Tibial nerve (tissue), 4 donors: Measurements from ENCODE around the gene CNPPD1. TPM values are rescaled to one million over a fixed set of nuclear protein-coding genes. Genes with fewer than 3 reads are reported as not detected.
A peak's percentile ranks its signal among the peaks of the same experiment; 100 is the strongest.

Experiments used
- DNase-seq, 2 donors: peaks; one replicate each; pipeline ENCODE4 v3.0.0-alpha.2; 2019; ENCODE audit warnings: low spot score in 2 of 2
- H3K27ac ChIP-seq, 4 donors: fragments of 200-600 bp; sonication (generic) in 3 of 4; one replicate each; pipeline ENCODE4 v1.5.1; 2017 to 2019; ENCODE audit warnings: mild to moderate bottlenecking in 1 of 4
- H3K27me3 ChIP-seq, 2 donors: fragments of 200-600 bp; sonication (generic) in 1 of 2; one replicate each; pipeline versions ENCODE4 v1.5.1 to v1.6.0; 2017 to 2019
- H3K36me3 ChIP-seq, 3 donors: fragments of 200-600 bp; sonication (generic); one replicate each; pipeline ENCODE4 v1.5.1; 2018 to 2019
- H3K4me1 ChIP-seq, 4 donors: fragments of 200-600 bp; sonication (generic) in 3 of 4; one replicate each; pipeline ENCODE4 v1.5.1; 2017 to 2019
- H3K4me3 ChIP-seq, 4 donors: fragments of 200-600 bp; sonication (generic) in 3 of 4; one replicate each; pipeline ENCODE4 v1.5.1; 2017 to 2019; ENCODE audit warnings: mild to moderate bottlenecking in 1 of 4, moderate library complexity in 1 of 4
- H3K9me3 ChIP-seq, 4 donors: fragments of 200-600 bp; sonication (generic) in 3 of 4; one replicate each; pipeline ENCODE4 v1.5.1; 2017 to 2019
- EP300 ChIP-seq, 2 donors: sonication (generic); formaldehyde crosslinking; IDR thresholded peaks; one replicate each; pipeline ENCODE4 v1.6.1; 2017; ENCODE audit warnings: antibody characterized with exemption in 2 of 2, mild to moderate bottlenecking in 1 of 2
- POLR2A ChIP-seq, 2 donors: fragments of 450-650 bp; IDR thresholded peaks; one replicate each; pipeline ENCODE4 v1.6.1; 2017; ENCODE audit warnings: antibody characterized with exemption in 2 of 2, mild to moderate bottlenecking in 2 of 2, moderate library complexity in 2 of 2
- WGBS, 2 donors: methylation state at CpG; one replicate each; pipeline ENCODE4 v1.1.5; 2018; 5-methylcytosine and 5-hydroxymethylcytosine counted together
- total RNA-seq, 4 donors: library from RNA; depleted of rRNA; stranded (reverse); fragments of >200 nt; gene quantifications; one replicate each; pipeline ENCODE4 v1.1.0, GENCODE V29; 2016
- TF ChIP-seq, protein P1 (sequence below), 5 experiments: fragments of 200-600 bp in 3 of 5; fragments of 450-650 bp in 2 of 5; sonication (generic) in 3 of 5; IDR thresholded peaks; one replicate each; pipeline ENCODE4 v1.5.1; 2016 to 2019; ENCODE audit warnings: antibody characterized with exemption in 5 of 5, mild to moderate bottlenecking in 3 of 5, moderate library complexity in 2 of 5

Gene CNPPD1
- total RNA-seq, 4 donors from 2014 or later = 38.8 to 51.3 (median 49.4) TPM

DNA sequence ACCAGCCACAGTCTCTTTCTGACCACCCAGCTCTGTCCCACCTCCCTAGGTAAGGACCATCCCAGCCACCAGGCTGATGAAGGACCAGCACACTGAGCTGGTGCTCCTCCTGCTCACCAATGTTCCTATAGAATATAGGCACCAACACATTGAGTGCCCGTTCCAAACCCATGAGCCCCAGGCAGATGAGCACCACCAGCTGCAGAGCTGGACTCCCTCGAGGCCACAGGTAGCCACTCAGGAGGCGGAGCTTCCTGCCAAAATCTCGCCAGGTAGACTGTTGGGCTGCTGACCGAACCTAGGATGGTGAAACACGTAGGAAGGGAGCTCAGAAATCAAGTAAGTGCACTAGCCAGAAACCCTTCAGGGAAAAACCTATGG, 39.8 kb upstream of the CNPPD1 start:
- TF ChIP-seq, protein P1, sequence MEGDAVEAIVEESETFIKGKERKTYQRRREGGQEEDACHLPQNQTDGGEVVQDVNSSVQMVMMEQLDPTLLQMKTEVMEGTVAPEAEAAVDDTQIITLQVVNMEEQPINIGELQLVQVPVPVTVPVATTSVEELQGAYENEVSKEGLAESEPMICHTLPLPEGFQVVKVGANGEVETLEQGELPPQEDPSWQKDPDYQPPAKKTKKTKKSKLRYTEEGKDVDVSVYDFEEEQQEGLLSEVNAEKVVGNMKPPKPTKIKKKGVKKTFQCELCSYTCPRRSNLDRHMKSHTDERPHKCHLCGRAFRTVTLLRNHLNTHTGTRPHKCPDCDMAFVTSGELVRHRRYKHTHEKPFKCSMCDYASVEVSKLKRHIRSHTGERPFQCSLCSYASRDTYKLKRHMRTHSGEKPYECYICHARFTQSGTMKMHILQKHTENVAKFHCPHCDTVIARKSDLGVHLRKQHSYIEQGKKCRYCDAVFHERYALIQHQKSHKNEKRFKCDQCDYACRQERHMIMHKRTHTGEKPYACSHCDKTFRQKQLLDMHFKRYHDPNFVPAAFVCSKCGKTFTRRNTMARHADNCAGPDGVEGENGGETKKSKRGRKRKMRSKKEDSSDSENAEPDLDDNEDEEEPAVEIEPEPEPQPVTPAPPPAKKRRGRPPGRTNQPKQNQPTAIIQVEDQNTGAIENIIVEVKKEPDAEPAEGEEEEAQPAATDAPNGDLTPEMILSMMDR (IDR thresholded peaks at IDR 0.05) = no peak
- TF ChIP-seq POLR2A (IDR thresholded peaks at IDR 0.05) = no peak
- TF ChIP-seq EP300 (IDR thresholded peaks at IDR 0.05) = no peak
- H3K27me3 ChIP-seq = no peaks in the 10 kb centered on the region
- no peak for DNase-seq
- H3K4me3 ChIP-seq = no peak overlapping the region
- H3K36me3 ChIP-seq = peaks cover 0 to 66% (median 11%) of the 10 kb centered on the region in 3 donors
- peak overlapping the region in 2 of 4 donors; percentile 94 for H3K27ac ChIP-seq
- no peaks in the 10 kb centered on the region for H3K9me3 ChIP-seq
- WGBS, 2 donors = 90 to 93% methylated on average over 6 of the region's 6 CpGs
- peaks cover 0 to 48% (median 24%) of the 10 kb centered on the region in 4 donors for H3K4me1 ChIP-seq

DNA sequence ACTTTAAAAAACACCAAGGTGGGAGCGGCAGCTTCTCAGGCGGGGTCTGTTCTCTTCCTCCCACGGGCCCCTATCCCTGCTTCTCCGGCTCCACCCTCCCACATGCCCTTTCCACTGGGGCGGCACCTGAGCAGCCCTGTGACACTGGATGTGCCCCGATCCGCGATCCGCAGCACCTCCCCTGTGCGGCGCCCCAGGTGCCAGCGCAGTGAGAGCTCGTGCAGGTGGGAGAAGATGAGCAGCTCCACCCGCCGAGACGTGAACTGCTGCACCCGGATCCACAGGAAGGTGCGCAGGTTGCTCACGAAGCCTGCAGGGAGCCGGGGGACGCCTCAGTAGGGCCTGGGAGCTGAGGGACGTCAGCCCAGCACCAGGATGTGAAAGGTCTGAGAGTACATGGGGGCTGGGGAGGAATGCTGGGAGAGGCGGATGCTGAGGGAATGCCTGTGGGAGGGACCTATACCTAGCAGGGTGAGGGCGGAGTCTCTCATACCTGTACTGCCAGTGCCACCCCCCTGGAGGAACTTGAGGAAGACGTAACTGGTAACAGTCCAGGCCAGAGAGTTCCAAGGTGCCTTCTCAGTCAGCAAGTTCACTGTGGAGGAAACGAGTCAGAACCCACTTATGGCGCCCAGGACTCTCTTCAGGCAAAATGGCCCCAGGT, 39.3 kb upstream of the CNPPD1 start:
- TF ChIP-seq, protein P1 (IDR thresholded peaks at IDR 0.05) = no peak
- TF ChIP-seq EP300 (IDR thresholded peaks at IDR 0.05) (no peak), POLR2A (IDR thresholded peaks at IDR 0.05) (no peak)
- no peaks in the 10 kb centered on the region for H3K9me3 ChIP-seq
- no peak overlapping the region for H3K27ac ChIP-seq
- no peak for DNase-seq
- 92% methylated on average over 26 to 27 of the region's 27 CpGs for WGBS, 2 donors
- peaks cover 0 to 66% (median 6%) of the 10 kb centered on the region in 3 donors for H3K36me3 ChIP-seq
- H3K4me1 ChIP-seq = peaks cover 0 to 48% (median 24%) of the 10 kb centered on the region in 4 donors
- no peak overlapping the region for H3K4me3 ChIP-seq
- H3K27me3 ChIP-seq = no peaks in the 10 kb centered on the region

DNA sequence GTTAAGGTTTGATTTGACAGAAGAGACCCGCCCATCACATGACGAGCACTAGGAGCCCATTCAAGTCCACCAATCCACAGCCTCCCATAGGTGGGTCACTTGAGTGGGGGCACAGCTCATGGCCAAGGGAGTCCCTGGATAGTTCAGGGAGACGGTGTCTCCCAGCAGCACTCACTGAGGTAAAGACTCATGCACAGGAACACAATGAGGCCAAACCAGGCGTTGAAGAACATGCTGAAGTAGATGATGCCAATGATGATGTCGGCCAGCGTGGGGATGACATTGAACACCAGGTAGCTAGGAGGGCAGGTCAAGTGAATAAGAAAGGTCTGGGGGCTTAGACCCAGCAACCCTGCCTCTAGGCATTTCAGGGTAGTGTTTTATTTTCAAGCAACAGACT, 38.1 kb upstream of the CNPPD1 start:
- no peak for DNase-seq
- Histone ChIP-seq H3K9me3 (no peaks in the 10 kb centered on the region), H3K4me3 (no peak overlapping the region), H3K4me1 (peaks cover 0 to 42% (median 24%) of the 10 kb centered on the region in 4 donors), H3K27me3 (no peaks in the 10 kb centered on the region), H3K27ac (no peak overlapping the region), H3K36me3 (peaks cover 0 to 66% (median 6%) of the 10 kb centered on the region in 3 donors)
- TF ChIP-seq, protein P1 (IDR thresholded peaks at IDR 0.05) = no peak
- TF ChIP-seq EP300 (IDR thresholded peaks at IDR 0.05) (no peak), POLR2A (IDR thresholded peaks at IDR 0.05) (no peak)
- WGBS, 2 donors = 86 to 91% methylated on average over 6 of the region's 6 CpGs

DNA sequence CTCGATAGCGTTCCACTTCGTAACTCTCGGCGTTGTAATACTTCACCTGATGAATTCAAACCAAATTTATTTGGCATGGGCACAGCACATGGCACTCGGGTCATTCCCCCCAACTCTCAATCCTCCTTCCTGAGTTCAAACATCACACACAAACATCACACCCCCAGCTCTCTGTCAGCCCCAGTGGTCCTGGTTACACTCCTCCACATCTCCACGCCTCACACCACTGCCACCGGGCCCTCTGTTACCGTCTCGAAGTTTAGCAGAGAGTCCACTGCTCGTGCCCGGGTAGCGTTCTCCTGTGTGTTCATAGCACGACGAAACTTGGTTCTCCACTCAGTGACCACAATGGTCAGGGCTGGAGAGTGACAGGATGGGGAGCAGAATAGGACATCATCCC, 37.4 kb upstream of the CNPPD1 start:
- no peak overlapping the region for H3K27ac ChIP-seq
- DNase-seq = no peak
- no peaks in the 10 kb centered on the region for H3K27me3 ChIP-seq
- no peaks in the 10 kb centered on the region for H3K9me3 ChIP-seq
- peaks cover 0 to 35% (median 17%) of the 10 kb centered on the region in 4 donors for H3K4me1 ChIP-seq
- H3K4me3 ChIP-seq = no peak overlapping the region
- 96 to 97% methylated on average over 15 of the region's 15 CpGs for WGBS, 2 donors
- H3K36me3 ChIP-seq = peaks cover 0 to 73% (median 9%) of the 10 kb centered on the region in 3 donors
- no peak for TF ChIP-seq POLR2A (IDR thresholded peaks at IDR 0.05)
- no peak for TF ChIP-seq EP300 (IDR thresholded peaks at IDR 0.05)
- TF ChIP-seq, protein P1 (IDR thresholded peaks at IDR 0.05) = no peak

DNA sequence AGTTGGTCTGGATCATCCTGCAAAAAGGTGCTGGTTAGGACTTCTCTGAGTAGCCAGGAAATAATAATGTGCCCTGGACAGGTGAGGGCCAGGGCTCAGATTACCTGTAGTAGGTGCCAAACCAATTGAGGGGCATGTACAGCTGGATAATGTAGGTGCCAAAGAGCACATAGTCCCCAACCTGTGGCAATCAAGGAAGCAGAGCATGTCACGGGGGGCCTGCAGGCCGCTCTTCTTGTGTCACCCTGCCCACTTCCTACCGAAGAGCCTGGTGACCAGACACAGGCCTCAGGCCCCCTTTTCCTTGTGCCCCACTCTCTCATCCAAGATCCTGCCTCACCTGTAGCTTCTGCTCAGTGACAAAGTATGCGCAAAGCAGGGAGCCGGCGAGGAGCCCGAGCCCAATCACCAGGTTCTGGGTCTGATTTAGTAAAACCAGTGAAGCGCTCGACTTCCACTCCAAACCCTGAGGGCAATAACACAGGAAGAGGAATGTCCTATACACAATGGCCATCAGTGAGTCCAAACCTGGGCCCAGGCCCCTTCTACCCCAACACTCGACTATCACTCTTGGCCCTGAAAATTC, 36.9 kb upstream of the CNPPD1 start:
- no peak for TF ChIP-seq EP300 (IDR thresholded peaks at IDR 0.05)
- TF ChIP-seq, protein P1 (IDR thresholded peaks at IDR 0.05) = no peak
- no peak for TF ChIP-seq POLR2A (IDR thresholded peaks at IDR 0.05)
- Histone ChIP-seq H3K9me3 (no peaks in the 10 kb centered on the region), H3K27me3 (no peaks in the 10 kb centered on the region), H3K4me3 (no peak overlapping the region), H3K4me1 (peaks cover 0 to 33% (median 16%) of the 10 kb centered on the region in 4 donors), H3K27ac (no peak overlapping the region), H3K36me3 (peaks cover 0 to 78% (median 12%) of the 10 kb centered on the region in 3 donors)
- WGBS, 2 donors = 90 to 91% methylated on average over 10 of the region's 10 CpGs
- DNase-seq = no peak
